ENCODE data around the gene RPP14. TPM values are rescaled to one million over a fixed set of nuclear protein-coding genes. Genes with fewer than 3 reads are reported as not detected.
"Not testable (repeated sequence)": the region's sequence is repeated elsewhere in the genome, so short reads cannot be mapped to it uniquely, and the experiment has no call there.

The RPP14 gene
- total RNA-seq, 1 experiment from 2014 or later: 15.2 TPM

DNA sequence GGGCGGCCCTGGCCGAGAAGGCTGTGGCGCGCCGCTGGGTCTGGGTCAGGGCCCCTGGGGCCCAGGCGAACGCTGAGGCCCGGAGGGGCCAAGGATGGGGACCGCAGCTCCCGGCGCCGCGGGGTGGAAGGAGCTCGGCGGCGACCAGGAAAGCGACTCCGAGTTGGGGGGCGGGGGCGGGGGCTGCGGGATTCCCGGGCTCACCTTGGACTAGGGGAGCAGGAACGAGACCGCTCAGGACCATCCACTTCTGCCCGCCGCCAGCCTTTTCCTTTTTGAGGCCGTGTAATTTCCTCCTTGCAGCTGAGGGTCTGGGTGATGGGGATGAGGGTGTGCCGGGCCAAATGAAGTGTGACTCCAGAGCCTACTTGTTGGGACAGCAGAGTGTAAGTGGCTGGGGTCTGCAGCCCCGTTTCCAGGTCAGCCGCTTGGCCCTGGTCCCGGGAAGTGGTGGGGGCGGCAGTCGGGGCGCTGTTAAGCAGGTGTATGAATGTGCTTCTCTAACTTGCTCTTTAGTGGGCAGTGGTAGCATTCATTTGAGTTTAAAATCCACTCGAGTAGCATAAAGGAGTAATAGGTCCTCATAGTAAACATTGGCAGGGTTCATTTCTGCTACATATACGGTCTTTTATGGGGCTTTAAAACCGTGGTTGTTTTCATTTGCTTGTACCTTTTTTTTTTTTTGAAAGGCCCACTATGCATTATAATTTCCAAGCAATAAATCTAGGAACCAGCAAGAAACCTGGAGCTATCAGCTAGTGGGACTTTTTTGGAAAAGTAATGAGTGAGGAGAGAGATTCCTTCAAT lies 27.4 kb downstream of the RPP14 start:
- Histone ChIP-seq H3K9me3 (replicated peaks) (no peaks in the 10 kb centered on the region), H3K27ac (no peak overlapping the region), H3K27me3 (no peaks in the 10 kb centered on the region), H3K36me3 (no peaks in the 10 kb centered on the region), H3K4me1 (no peaks in the 10 kb centered on the region), H3K4me3 (peak overlapping the region; percentile 67)
- peak; percentile 6 to 25 for DNase-seq

- Histone ChIP-seq H3K27me3 (no peaks in the 10 kb centered on the region), H3K4me3 (no peak overlapping the region; the same call in 1 of the 2 replicates), H3K36me3 (no peaks in the 10 kb centered on the region), H3K27ac (no peak overlapping the region), H3K4me1 (no peaks in the 10 kb centered on the region), H3K9me3 (replicated peaks) (no peaks in the 10 kb centered on the region)
- DNase-seq: no peak
Observed at GRCh38 chr3:58334013-58334321, 27.9 kb downstream of the RPP14 start.

DNA sequence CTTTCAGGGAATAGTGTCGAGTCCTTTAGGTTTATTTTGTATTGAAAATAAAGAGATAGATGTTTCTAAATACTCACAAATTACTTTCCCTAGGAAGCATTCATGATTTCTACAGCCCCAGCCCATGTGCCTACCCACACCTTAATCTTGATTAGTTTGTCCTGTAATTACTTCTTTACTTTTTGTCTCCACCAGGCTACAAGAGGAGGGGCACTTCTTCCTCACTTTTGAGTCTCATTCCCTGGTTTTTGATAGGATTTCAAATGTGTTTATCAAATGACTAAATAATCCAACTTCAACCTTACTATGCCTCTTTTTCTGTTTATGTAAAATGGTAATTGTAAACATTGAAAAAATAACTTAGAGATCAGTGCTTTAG lies 28.4 kb downstream of the RPP14 start:
- Histone ChIP-seq H3K9me3 (replicated peaks) (no peaks in the 10 kb centered on the region), H3K36me3 (no peaks in the 10 kb centered on the region)
- no peak for DNase-seq

GRCh38 chr3:58335652-58335947 lies 29.6 kb downstream of the RPP14 start:
- DNase-seq: no peak
- Histone ChIP-seq H3K9me3 (replicated peaks) (no peaks in the 10 kb centered on the region), H3K4me1 (no peaks in the 10 kb centered on the region), H3K4me3 (no peak overlapping the region), H3K27me3 (no peaks in the 10 kb centered on the region), H3K27ac (no peak overlapping the region), H3K36me3 (no peaks in the 10 kb centered on the region)

More for the DNA sequence above, 28.4 kb downstream of the RPP14 start:
- Histone ChIP-seq H3K4me3 (no peak overlapping the region), H3K27me3 (no peaks in the 10 kb centered on the region), H3K27ac (no peak overlapping the region), H3K4me1 (no peaks in the 10 kb centered on the region)

GRCh38 chr3:58336135-58336882 lies 30.3 kb downstream of the RPP14 start:
- Histone ChIP-seq H3K4me1 (no peaks in the 10 kb centered on the region), H3K27me3 (no peaks in the 10 kb centered on the region), H3K4me3 (no peak overlapping the region), H3K27ac (no peak overlapping the region), H3K36me3 (no peaks in the 10 kb centered on the region), H3K9me3 (replicated peaks) (no peaks in the 10 kb centered on the region)
- DNase-seq: no peak

GRCh38 chr3:58337190-58337589 lies 31.1 kb downstream of the RPP14 start:
- Histone ChIP-seq H3K36me3 (no peaks in the 10 kb centered on the region), H3K4me1 (no peaks in the 10 kb centered on the region), H3K27me3 (no peaks in the 10 kb centered on the region), H3K9me3 (replicated peaks) (no peaks in the 10 kb centered on the region), H3K4me3 (no peak overlapping the region), H3K27ac (no peak overlapping the region)
- DNase-seq: no peak

DNA sequence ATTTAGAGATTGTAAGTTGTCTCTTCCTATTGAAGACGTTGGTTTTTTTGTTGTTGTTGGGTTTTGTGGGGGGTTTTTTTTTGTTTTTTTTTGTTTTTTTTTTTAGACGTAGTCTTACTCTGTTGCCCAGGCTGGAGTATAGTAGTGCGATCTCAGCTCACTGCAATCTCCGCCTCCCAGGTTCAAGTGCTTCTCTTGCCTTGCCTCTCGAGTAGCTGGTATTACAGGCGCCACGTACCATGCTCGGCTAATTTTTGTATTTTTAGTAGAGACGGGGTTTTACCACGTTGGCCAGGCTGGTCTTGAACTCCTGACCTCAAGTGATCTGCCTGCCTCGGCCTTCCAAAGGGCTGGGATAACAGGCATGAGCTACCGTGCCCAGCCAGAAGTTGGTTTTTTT lies 33.1 kb downstream of the RPP14 start:
- DNase-seq; H3K4me1 ChIP-seq; H3K27me3 ChIP-seq; H3K4me3 ChIP-seq; H3K36me3 ChIP-seq; H3K9me3 ChIP-seq (replicated peaks); H3K27ac ChIP-seq: not testable (repeated sequence)

DNA sequence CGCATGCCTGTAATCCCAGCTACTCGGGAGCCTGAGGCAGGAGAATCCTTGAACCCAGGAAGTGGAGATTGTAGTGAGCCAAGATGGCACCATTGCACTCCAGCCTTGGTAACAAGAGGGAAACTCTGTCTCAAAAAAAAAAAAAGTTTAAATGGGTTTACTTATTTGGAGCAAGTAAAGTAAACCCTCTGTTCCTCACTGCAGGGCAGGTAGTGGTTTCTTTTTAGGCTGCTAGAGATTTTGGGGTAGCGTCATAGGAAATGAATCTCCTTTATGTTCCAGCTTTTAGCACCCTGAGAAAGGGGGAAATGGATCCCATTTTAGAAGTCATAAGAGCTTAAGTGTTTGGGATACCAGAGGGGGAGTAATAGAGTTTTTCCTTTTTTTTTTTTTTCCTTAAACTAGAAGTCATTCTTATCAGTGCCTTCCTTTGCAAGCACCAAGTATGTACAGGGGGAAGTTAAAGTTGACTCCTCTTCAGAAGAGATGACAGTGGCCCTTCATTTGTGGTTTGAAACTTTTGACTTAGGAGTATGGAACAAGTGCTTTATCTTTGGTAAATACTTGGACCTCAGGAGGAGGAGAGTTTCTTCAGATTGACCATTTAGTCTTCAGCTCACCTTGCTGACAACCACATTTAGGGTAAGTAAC lies 34.7 kb downstream of the RPP14 start:
- DNase-seq: no peak
- H3K27ac ChIP-seq: no peak overlapping the region
- no peaks in the 10 kb centered on the region for H3K9me3 ChIP-seq (replicated peaks)
- no peak overlapping the region for H3K4me3 ChIP-seq
- H3K4me1 ChIP-seq: no peaks in the 10 kb centered on the region
- H3K27me3 ChIP-seq: no peaks in the 10 kb centered on the region
- H3K36me3 ChIP-seq: no peaks in the 10 kb centered on the region

- Histone ChIP-seq H3K9me3 (replicated peaks) (no peaks in the 10 kb centered on the region), H3K27ac (no peak overlapping the region), H3K4me1 (no peaks in the 10 kb centered on the region), H3K27me3 (no peaks in the 10 kb centered on the region), H3K4me3 (no peak overlapping the region), H3K36me3 (no peaks in the 10 kb centered on the region)
- DNase-seq: no peak
Observed at GRCh38 chr3:58341376-58341775, 35.3 kb downstream of the RPP14 start.

GRCh38 chr3:58342676-58343075 lies 36.6 kb downstream of the RPP14 start:
- no peak for DNase-seq
- no peak overlapping the region for H3K27ac ChIP-seq
- no peaks in the 10 kb centered on the region for H3K36me3 ChIP-seq

DNA sequence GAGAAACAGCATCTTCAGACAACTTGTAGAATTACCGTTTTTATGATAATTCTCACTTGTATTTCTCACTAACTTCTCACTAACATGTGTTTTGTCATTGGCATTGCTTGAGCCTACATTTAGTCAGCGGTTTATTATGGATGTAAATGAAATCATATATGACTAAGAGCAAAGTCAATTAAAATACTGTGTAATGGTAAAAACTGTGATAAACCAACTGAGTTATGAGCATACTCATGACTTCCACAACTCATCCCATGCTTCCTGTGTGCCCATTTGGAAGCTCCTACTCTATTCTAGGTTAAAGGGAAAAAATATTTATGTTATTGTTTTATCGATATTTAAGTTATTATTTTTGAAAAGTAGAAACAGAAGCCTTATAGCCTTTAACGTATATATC lies 39.4 kb downstream of the RPP14 start:
- H3K36me3 ChIP-seq: no peaks in the 10 kb centered on the region
- H3K9me3 ChIP-seq (replicated peaks): no peaks in the 10 kb centered on the region
- H3K27ac ChIP-seq: no peak overlapping the region
- no peaks in the 10 kb centered on the region for H3K4me1 ChIP-seq
- no peak for DNase-seq
- H3K27me3 ChIP-seq: no peaks in the 10 kb centered on the region
- no peak overlapping the region for H3K4me3 ChIP-seq

More at GRCh38 chr3:58342676-58343075, 36.6 kb downstream of the RPP14 start:
- H3K27me3 ChIP-seq: no peaks in the 10 kb centered on the region
- no peaks in the 10 kb centered on the region for H3K9me3 ChIP-seq (replicated peaks)
- H3K4me3 ChIP-seq: no peak overlapping the region
- no peaks in the 10 kb centered on the region for H3K4me1 ChIP-seq

DNA sequence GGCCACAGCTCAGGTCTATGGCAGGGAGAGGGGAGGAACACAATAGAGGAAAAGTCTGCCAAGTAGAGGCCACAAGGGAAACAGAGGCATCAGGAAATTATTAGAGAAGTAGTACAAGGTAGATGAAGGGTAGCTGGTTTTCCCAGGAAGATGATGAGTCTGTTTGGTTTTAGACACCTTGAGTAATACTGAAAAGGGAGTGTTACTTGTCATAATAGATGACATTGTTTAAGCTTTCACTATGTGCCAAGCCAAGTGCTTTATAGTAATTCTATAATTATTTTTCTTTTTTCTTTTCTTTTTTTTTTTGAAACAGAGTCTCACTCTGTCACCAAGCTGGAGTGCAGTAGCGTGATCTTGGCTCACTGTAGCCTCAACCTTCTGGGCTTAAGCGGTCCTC lies 40.3 kb downstream of the RPP14 start:
- no peaks in the 10 kb centered on the region for H3K4me1 ChIP-seq
- H3K4me3 ChIP-seq: no peak overlapping the region
- H3K27me3 ChIP-seq: no peaks in the 10 kb centered on the region
- H3K36me3 ChIP-seq: no peaks in the 10 kb centered on the region
- no peaks in the 10 kb centered on the region for H3K9me3 ChIP-seq (replicated peaks)
- no peak overlapping the region for H3K27ac ChIP-seq
- DNase-seq: no peak

GRCh38 chr3:58347984-58348383 lies 41.9 kb downstream of the RPP14 start:
- H3K4me1 ChIP-seq: no peaks in the 10 kb centered on the region
- no peak for DNase-seq
- no peak overlapping the region for H3K4me3 ChIP-seq
- no peaks in the 10 kb centered on the region for H3K36me3 ChIP-seq
- no peaks in the 10 kb centered on the region for H3K9me3 ChIP-seq (replicated peaks)
- no peak overlapping the region for H3K27ac ChIP-seq
- H3K27me3 ChIP-seq: no peaks in the 10 kb centered on the region

- Histone ChIP-seq H3K4me1 (no peaks in the 10 kb centered on the region), H3K36me3 (no peaks in the 10 kb centered on the region), H3K9me3 (replicated peaks) (no peaks in the 10 kb centered on the region), H3K27ac (no peak overlapping the region), H3K27me3 (no peaks in the 10 kb centered on the region), H3K4me3 (no peak overlapping the region)
- DNase-seq: no peak
Observed at GRCh38 chr3:58349792-58350626, 44.0 kb downstream of the RPP14 start.

DNA sequence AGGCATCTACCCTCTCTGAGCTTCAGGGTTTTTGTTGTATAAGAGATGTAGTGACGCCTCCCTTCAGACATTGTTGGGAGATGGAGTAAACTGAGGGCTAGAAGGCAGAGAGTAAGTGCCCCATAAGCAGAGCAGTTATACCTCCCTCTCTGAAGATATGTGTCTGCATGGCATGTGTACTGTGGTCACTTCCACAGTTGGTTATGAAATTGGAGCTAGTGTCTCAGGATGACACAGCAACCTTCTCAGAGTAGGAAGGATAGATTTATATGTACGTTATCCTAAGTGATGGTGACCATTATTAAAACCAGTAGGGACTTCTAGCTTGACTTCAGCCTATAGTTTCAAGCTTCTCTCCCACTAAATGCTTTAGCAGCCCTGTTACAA lies 44.6 kb downstream of the RPP14 start:
- no peaks in the 10 kb centered on the region for H3K27me3 ChIP-seq
- no peaks in the 10 kb centered on the region for H3K4me1 ChIP-seq
- no peak overlapping the region for H3K4me3 ChIP-seq
- no peak overlapping the region for H3K27ac ChIP-seq
- H3K9me3 ChIP-seq (replicated peaks): no peaks in the 10 kb centered on the region
- no peaks in the 10 kb centered on the region for H3K36me3 ChIP-seq
- no peak for DNase-seq

Data from SJCRH30 (cell line).